Fibroblast of pulmonary artery (primary cell): ENCODE measurements around the gene MAZ.

ENCODE experiments used
- DNase-seq: peaks from one replicate; pipeline ENCODE4 v3.0.0-alpha.2; 2010; ENCODE audit warnings: low read depth
- H3K4me3 ChIP-seq: replicated peaks from 2 replicates; pipeline ENCODE4 v1.5.1; 2011; ENCODE audit warnings: low read depth, mild to moderate bottlenecking, control low read depth, low read length, moderate library complexity
- CTCF ChIP-seq: IDR thresholded peaks from 2 replicates; pipeline ENCODE4 v1.5.1; 2011; ENCODE audit warnings: mild to moderate bottlenecking, control low read depth, low read length, inconsistent platforms; ENCODE audit errors: missing control alignments

The MAZ gene

GRCh38 chr16:29834079-29834478 is 27.8 kb downstream of the MAZ start:
- H3K4me3 ChIP-seq, result no peak overlapping the region
- no peak for TF ChIP-seq CTCF
- no peak for DNase-seq

- DNase-seq, result no peak
- H3K4me3 ChIP-seq, result no peak overlapping the region
- no peak for TF ChIP-seq CTCF
These were observed 29.6 kb downstream of the MAZ start for GRCh38 chr16:29835926-29836325.

GRCh38 chr16:29836623-29837022 is 30.3 kb downstream of the MAZ start:
- no peak for TF ChIP-seq CTCF
- no peak overlapping the region for H3K4me3 ChIP-seq
- no peak for DNase-seq

- H3K4me3 ChIP-seq, result no peak overlapping the region
- no peak for DNase-seq
- no peak for TF ChIP-seq CTCF
These were observed 31.5 kb downstream of the MAZ start for GRCh38 chr16:29837841-29838240.

GRCh38 chr16:29839822-29840221 is 33.5 kb downstream of the MAZ start:
- DNase-seq, result no peak
- H3K4me3 ChIP-seq, result no peak overlapping the region
- no peak for TF ChIP-seq CTCF

- H3K4me3 ChIP-seq, result no peak overlapping the region
- no peak for DNase-seq
- TF ChIP-seq CTCF, result no peak
These were observed 33.9 kb downstream of the MAZ start for GRCh38 chr16:29840240-29840639.

GRCh38 chr16:29841631-29842030 is 35.3 kb downstream of the MAZ start:
- DNase-seq, result no peak
- no peak overlapping the region for H3K4me3 ChIP-seq
- TF ChIP-seq CTCF, result no peak
